Upper lobe of left lung (tissue), 6 donors: ENCODE measurements around the gene RAB36. TPM values are rescaled to one million over a fixed set of nuclear protein-coding genes. Genes with fewer than 3 reads are reported as not detected.

Experiments used
- ATAC-seq, 2 donors: fragments of 200-7000 bp; cut with Tn5 transposase; one replicate each; pipeline ENCODE4 v1.9.1; 2022; ENCODE audit warnings: mild to moderate bottlenecking in 2 of 2, moderate library complexity in 2 of 2; ENCODE audit not compliant: low FRiP score in 2 of 2
- DNase-seq, 2 donors: peaks; one replicate each; pipeline ENCODE4 v3.0.0-alpha.2; 2019 to 2020
- H3K27ac ChIP-seq, 4 donors: fragments of 200-600 bp; sonication (generic); one replicate each; pipeline ENCODE4 v1.5.1; 2016 to 2019
- H3K27me3 ChIP-seq, 4 donors: fragments of 200-600 bp; sonication (generic); one replicate each; pipeline ENCODE4 v1.5.1; 2017 to 2019
- H3K36me3 ChIP-seq, 4 donors: fragments of 200-600 bp; sonication (generic); one replicate each; pipeline ENCODE4 v1.5.1; 2016 to 2019
- H3K4me1 ChIP-seq, 4 donors: fragments of 200-600 bp; sonication (generic); one replicate each; pipeline ENCODE4 v1.5.1; 2018 to 2019
- H3K4me3 ChIP-seq, 4 donors: fragments of 200-600 bp; sonication (generic); one replicate each; pipeline ENCODE4 v1.5.1; 2017 to 2019; ENCODE audit warnings: mild to moderate bottlenecking in 2 of 4, moderate library complexity in 1 of 4
- H3K9me3 ChIP-seq, 4 donors: fragments of 200-600 bp; sonication (generic); one replicate each; pipeline ENCODE4 v1.5.1; 2018 to 2019
- EP300 ChIP-seq, 4 donors: sonication (generic); formaldehyde crosslinking; IDR thresholded peaks; one replicate each; pipeline ENCODE4 v1.5.1; 2017; ENCODE audit warnings: antibody characterized with exemption in 4 of 4, control low read depth in 2 of 4
- POLR2A ChIP-seq, 4 donors: fragments of 450-650 bp; IDR thresholded peaks; one replicate each; pipeline ENCODE4 v1.5.1; 2016 to 2017; ENCODE audit warnings: antibody characterized with exemption in 4 of 4, mild to moderate bottlenecking in 2 of 4
- POLR2AphosphoS5 ChIP-seq, 2 donors: sonication (generic); formaldehyde crosslinking; IDR thresholded peaks; one replicate each; pipeline ENCODE4 v1.5.1; 2017; ENCODE audit warnings: antibody characterized with exemption in 2 of 2
- WGBS, 2 donors: methylation state at CpG; one replicate each; pipeline ENCODE4 v1.1.5; 2017 to 2018; 5-methylcytosine and 5-hydroxymethylcytosine counted together
- total RNA-seq, 6 donors: library from RNA; depleted of rRNA in 4 of 6; stranded (reverse); fragments of >200 nt in 4 of 6; gene quantifications; one replicate each; pipeline versions ENCODE4 v1.1.0 to v1.2.1, GENCODE V29; 2016 to 2021
- TF ChIP-seq, protein P1 (sequence below), 6 experiments: fragments of 450-650 bp in 4 of 6; fragments of 200-600 bp in 2 of 6; sonication (generic) in 2 of 6; IDR thresholded peaks; one replicate each; pipeline ENCODE4 v1.5.1; 2016 to 2019; ENCODE audit warnings: antibody characterized with exemption in 6 of 6
- donor health status: DM: no; HTN: no; CAD: no; lungs with moderate emphysema.
- donor health status: DM: no; HTN: yes; CAD: no; lungs with severe emphysema.

Gene RAB36
- total RNA-seq, 6 donors from 2014 or later, result 2.6 to 17.5 (median 8.4) TPM

DNA sequence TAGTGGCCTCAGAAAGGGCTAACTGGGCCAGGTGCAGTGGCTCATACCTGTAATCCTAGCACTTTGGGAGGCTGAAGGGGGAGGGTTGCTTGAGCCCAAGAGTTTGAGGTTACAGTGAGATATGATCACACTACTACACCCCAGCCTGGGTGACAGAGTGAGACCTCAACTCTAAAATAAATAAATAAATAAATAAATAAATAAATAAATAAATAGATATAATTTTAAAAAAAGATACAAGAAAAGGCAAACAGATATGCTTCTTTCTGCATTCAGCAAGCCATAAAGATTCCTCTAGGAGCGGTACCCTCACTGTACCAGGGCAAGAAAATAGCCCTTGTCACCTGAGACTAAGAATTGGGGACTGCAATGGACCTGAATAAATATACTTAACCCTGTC lies 2.2 kb upstream of the RAB36 start:
- no peak for DNase-seq
- TF ChIP-seq, protein P1, sequence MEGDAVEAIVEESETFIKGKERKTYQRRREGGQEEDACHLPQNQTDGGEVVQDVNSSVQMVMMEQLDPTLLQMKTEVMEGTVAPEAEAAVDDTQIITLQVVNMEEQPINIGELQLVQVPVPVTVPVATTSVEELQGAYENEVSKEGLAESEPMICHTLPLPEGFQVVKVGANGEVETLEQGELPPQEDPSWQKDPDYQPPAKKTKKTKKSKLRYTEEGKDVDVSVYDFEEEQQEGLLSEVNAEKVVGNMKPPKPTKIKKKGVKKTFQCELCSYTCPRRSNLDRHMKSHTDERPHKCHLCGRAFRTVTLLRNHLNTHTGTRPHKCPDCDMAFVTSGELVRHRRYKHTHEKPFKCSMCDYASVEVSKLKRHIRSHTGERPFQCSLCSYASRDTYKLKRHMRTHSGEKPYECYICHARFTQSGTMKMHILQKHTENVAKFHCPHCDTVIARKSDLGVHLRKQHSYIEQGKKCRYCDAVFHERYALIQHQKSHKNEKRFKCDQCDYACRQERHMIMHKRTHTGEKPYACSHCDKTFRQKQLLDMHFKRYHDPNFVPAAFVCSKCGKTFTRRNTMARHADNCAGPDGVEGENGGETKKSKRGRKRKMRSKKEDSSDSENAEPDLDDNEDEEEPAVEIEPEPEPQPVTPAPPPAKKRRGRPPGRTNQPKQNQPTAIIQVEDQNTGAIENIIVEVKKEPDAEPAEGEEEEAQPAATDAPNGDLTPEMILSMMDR (IDR thresholded peaks at IDR 0.05), result no peak
- TF ChIP-seq POLR2AphosphoS5 (IDR thresholded peaks at IDR 0.05), result no peak
- TF ChIP-seq POLR2A (IDR thresholded peaks at IDR 0.05), result no peak
- TF ChIP-seq EP300 (IDR thresholded peaks at IDR 0.05), result no peak
- WGBS, 2 donors, result 90 to 97% methylated on average over 1 of the region's 1 CpG
- H3K4me1 ChIP-seq, result peaks cover 43 to 60% (median 44%) of the 10 kb centered on the region in 4 donors
- no peaks in the 10 kb centered on the region for H3K9me3 ChIP-seq
- H3K4me3 ChIP-seq, result no peak overlapping the region
- no peaks in the 10 kb centered on the region for H3K36me3 ChIP-seq
- no peaks in the 10 kb centered on the region for H3K27me3 ChIP-seq
- no peak for ATAC-seq
- no peak overlapping the region for H3K27ac ChIP-seq

DNA sequence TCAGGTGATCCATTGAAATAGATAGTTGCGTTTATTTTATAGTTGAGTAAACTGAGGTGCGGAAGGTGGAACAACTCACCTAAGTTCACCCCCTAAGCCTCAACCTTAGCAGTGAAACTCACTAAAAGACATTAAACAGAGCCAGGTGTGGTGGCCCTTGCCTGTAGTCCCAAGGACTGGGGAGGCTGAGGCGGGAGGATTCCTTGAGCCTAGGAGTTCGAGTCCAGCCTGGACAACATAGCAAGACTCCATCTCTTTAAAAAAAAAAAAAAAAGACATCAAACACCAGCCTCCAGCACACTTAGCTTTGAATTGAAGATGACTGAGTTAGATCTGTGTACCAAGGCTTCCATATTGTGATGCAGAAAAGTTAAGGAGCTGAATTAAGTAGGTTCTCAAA lies 845 bp upstream of the RAB36 start:
- no peaks in the 10 kb centered on the region for H3K27me3 ChIP-seq
- WGBS, 2 donors, result 92 to 93% methylated on average over 4 of the region's 4 CpGs
- ATAC-seq (no peak), DNase-seq (no peak)
- peak overlapping the region in 2 of 4 donors; percentile 32 to 60 for H3K27ac ChIP-seq
- H3K36me3 ChIP-seq, result no peaks in the 10 kb centered on the region
- no peaks in the 10 kb centered on the region for H3K9me3 ChIP-seq
- H3K4me3 ChIP-seq, result peak overlapping the region in 2 of 4 donors; percentile 54 to 55
- H3K4me1 ChIP-seq, result peaks cover 45 to 64% (median 47%) of the 10 kb centered on the region in 4 donors
- TF ChIP-seq EP300 (IDR thresholded peaks at IDR 0.05) (no peak), POLR2AphosphoS5 (IDR thresholded peaks at IDR 0.05) (no peak), POLR2A (IDR thresholded peaks at IDR 0.05) (no peak)
- TF ChIP-seq, protein P1 (IDR thresholded peaks at IDR 0.05), result no peak

- H3K9me3 ChIP-seq, result no peaks in the 10 kb centered on the region
- WGBS, 2 donors, result 70 to 77% methylated on average over 2 of the region's 2 CpGs
- H3K27ac ChIP-seq, result peak overlapping the region; percentile 32 to 80 (median 64)
- TF ChIP-seq, protein P1 (IDR thresholded peaks at IDR 0.05), result no peak
- TF ChIP-seq POLR2A (IDR thresholded peaks at IDR 0.05) (no peak), EP300 (IDR thresholded peaks at IDR 0.05) (no peak), POLR2AphosphoS5 (IDR thresholded peaks at IDR 0.05) (no peak)
- no peaks in the 10 kb centered on the region for H3K36me3 ChIP-seq
- ATAC-seq, result no peak
- H3K27me3 ChIP-seq, result no peaks in the 10 kb centered on the region
- H3K4me1 ChIP-seq, result peaks cover 51 to 78% (median 57%) of the 10 kb centered on the region in 4 donors
- peak overlapping the region; percentile 15 to 56 (median 54) for H3K4me3 ChIP-seq
- no peak for DNase-seq
Measured at GRCh38 chr22:23145878-23146470, 697 bp downstream of the RAB36 start.

DNA sequence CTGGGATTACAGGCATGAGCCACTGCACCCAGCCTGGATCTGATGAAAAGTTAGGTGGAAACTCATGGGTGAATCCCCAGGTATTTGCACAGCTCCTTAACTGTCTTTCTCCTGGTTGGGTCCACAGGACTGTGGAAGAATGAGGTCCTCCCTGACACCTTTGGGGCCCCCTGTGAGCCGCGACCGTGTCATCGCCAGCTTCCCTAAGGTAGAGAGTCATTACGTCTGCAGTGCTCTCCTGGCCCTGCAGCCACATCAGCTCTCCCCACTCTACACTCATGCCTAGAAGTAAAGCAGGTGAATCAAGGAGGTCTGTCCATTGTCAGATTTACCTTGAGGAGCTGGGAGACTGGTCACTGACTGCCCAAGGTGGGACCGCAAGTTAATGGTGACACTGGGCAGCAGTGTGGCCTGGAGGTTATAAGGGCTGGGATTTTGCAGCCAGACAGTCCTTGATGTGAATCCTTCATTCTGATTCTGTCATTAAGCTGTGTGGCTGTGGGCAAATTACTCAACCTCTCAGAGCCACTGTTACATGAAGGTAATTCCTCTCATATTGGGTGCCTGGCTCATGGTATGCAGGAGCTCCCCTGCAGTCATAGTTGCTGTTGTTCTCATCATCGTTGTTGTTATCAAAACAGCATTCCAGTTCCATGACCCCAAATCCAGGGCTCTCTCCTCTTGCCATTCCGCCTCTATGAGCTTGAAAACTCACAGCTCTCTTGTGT lies 1.4 kb downstream of the RAB36 start:
- Histone ChIP-seq H3K9me3 (no peaks in the 10 kb centered on the region), H3K27ac (peak overlapping the region in 2 of 4 donors; percentile 60 to 80), H3K36me3 (no peaks in the 10 kb centered on the region), H3K4me1 (peaks cover 51 to 81% (median 58%) of the 10 kb centered on the region in 4 donors), H3K27me3 (no peaks in the 10 kb centered on the region), H3K4me3 (peak overlapping the region in 1 of 4 donors; percentile 56)
- TF ChIP-seq, protein P1 (IDR thresholded peaks at IDR 0.05), result no peak
- TF ChIP-seq POLR2AphosphoS5 (IDR thresholded peaks at IDR 0.05) (no peak), EP300 (IDR thresholded peaks at IDR 0.05) (no peak), POLR2A (IDR thresholded peaks at IDR 0.05) (no peak)
- no peak for DNase-seq
- no peak for ATAC-seq
- 82 to 83% methylated on average over 4 to 8 of the region's 8 CpGs for WGBS, 2 donors
